Common myeloid progenitor, CD34-positive (primary cell): ENCODE data around the gene ATXN1.

Experiments used
- CTCF ChIA-PET: fragments of 350-600 bp; sonication (Branson Sonifier 250); formaldehyde crosslinking; loops from one replicate; lab custom pipeline; 2021; ENCODE audit warnings: antibody characterized with exemption; lab: Charles Lee
- POLR2A ChIA-PET: fragments of 350-600 bp; sonication (Branson Sonifier 250); formaldehyde crosslinking; loops from one replicate; lab custom pipeline; 2021; ENCODE audit warnings: antibody characterized with exemption; lab: Charles Lee
- DNase-seq, 3 donors: peaks; one replicate each; pipeline versions ENCODE4 v3.0.0 to v3.0.0-alpha.2; 2013
- H3K27ac ChIP-seq, 2 experiments: 1 replicate in 1 of 2; 2 replicates in 1 of 2; pipeline ENCODE4 v1.7.0; 2013; ENCODE audit warnings: inconsistent platforms in 2 of 2, low read length in 2 of 2, mild to moderate bottlenecking in 2 of 2, low read depth in 1 of 2, moderate library complexity in 1 of 2; ENCODE audit not compliant: severe bottlenecking in 2 of 2, insufficient read depth in 1 of 2, poor library complexity in 1 of 2
- H3K27me3 ChIP-seq, 5 experiments: replicated peaks in 2 of 5; 1 replicate in 3 of 5; 2 replicates in 2 of 5; pipeline versions ENCODE4 v1.6.1 to v1.7.0; 2013; ENCODE audit warnings: low read length in 4 of 5, mild to moderate bottlenecking in 2 of 5, moderate library complexity in 2 of 5, inconsistent platforms in 1 of 5; ENCODE audit not compliant: insufficient read depth in 5 of 5, control insufficient read depth in 4 of 5
- H3K36me3 ChIP-seq, 4 experiments: 1 replicate in 2 of 4; 2 replicates in 2 of 4; pipeline versions ENCODE4 v1.6.1 to v1.7.0; 2013; ENCODE audit warnings: low read length in 3 of 4, control low read depth in 1 of 4, mild to moderate bottlenecking in 1 of 4; ENCODE audit not compliant: control insufficient read depth in 4 of 4, insufficient read depth in 4 of 4
- H3K4me1 ChIP-seq, 4 experiments: 1 replicate in 3 of 4; 2 replicates in 1 of 4; pipeline versions ENCODE4 v1.6.1 to v1.7.1; 2013; ENCODE audit warnings: low read length in 3 of 4, mild to moderate bottlenecking in 3 of 4, control low read depth in 1 of 4, inconsistent platforms in 1 of 4, moderate library complexity in 1 of 4; ENCODE audit not compliant: control insufficient read depth in 4 of 4, insufficient read depth in 4 of 4; ENCODE audit errors: control extremely low read depth in 1 of 4
- H3K4me3 ChIP-seq, 7 experiments: 1 replicate in 4 of 7; 2 replicates in 3 of 7; pipeline versions ENCODE4 v1.5.1 to v1.7.0; 2013; ENCODE audit warnings: mild to moderate bottlenecking in 7 of 7, low read length in 6 of 7, moderate library complexity in 6 of 7, inconsistent platforms in 2 of 7, low read depth in 2 of 7, control low read depth in 1 of 7; ENCODE audit not compliant: insufficient read depth in 4 of 7, control insufficient read depth in 1 of 7; ENCODE audit errors: extremely low read depth in 1 of 7
- H3K9me3 ChIP-seq, 5 experiments: 1 replicate in 4 of 5; 2 replicates in 1 of 5; pipeline versions ENCODE4 v1.6.1 to v1.7.1; 2013; ENCODE audit warnings: low read length in 4 of 5, mild to moderate bottlenecking in 2 of 5, inconsistent platforms in 1 of 5, low read depth in 1 of 5, moderate library complexity in 1 of 5; ENCODE audit not compliant: control insufficient read depth in 4 of 5, insufficient read depth in 2 of 5; ENCODE audit errors: control extremely low read depth in 1 of 5
- WGBS: methylation state at CpG from one replicate; pipeline ENCODE4 v1.1.5; 2013; ENCODE audit not compliant: insufficient coverage; 5-methylcytosine and 5-hydroxymethylcytosine counted together

ATXN1 gene

DNA sequence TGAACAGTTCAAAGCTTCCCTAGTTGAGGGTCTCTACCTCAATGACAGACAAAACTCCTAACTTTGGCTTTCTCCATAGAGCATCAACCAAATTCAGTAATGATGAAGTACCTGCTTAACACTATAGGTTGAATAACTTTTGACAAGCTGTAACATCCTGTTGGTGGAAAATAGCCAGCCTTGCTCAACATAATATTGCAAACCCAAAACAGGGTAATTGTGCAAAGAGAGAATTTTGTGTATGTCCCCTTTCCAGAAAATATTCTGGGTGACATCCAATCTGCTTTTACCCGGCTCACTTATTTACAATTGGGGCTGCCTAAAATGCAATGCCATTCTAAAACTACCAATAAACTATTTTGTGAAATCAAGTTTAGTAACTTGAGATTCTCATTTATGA, 72.8 kb downstream of the ATXN1 start:
- Histone ChIP-seq H3K27me3 (no peaks in the 10 kb centered on the region), H3K4me1 (peaks cover 24 to 53% (median 31%) of the 10 kb centered on the region in 4 experiments), H3K4me3 (no peak overlapping the region), H3K9me3 (no peaks in the 10 kb centered on the region), H3K27ac (no peak overlapping the region), H3K36me3 (peaks cover 0 to 5% (median 0%) of the 10 kb centered on the region in 4 experiments)
- DNase-seq: no peak
- ChIA-PET CTCF (interaction anchor here (0.9 to 2.8 kb wide), 4 partner anchors 11 to 75 kb away, joined by 3 to 13 read pairs (median 4); no protein-coding TSS in a partner anchor), POLR2A (interaction anchor here (0.5 kb wide), 1 partner anchor 25 kb away, joined by 3 read pairs; no protein-coding TSS in a partner anchor)
- WGBS: no CpG with 5 or more reads among the region's 1 CpG

DNA sequence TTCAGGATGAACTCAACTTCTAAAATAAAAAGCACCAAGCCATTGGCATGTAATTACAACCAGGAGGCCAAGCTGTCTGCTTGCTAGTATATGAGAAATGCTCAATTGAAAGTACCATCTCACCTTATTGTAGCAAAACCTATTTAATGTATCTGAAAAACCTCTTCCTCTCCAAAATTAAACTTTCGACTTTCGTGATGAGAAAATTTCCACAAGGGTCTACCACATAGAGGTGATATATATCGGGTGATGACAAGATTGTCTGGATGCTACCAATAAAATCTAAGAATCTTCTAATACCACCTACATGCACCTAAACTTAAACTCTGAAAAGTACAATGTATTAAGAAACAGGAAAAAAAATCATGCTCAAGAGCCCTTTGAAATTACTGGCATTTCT, 74.2 kb downstream of the ATXN1 start:
- Histone ChIP-seq H3K27me3 (no peaks in the 10 kb centered on the region), H3K4me3 (peak overlapping the region in 4 of 7 experiments; percentile 12 to 46 (median 27)), H3K36me3 (no peaks in the 10 kb centered on the region), H3K4me1 (peaks cover 32 to 59% (median 38%) of the 10 kb centered on the region in 4 experiments), H3K27ac (peak overlapping the region in 1 of 2 experiments; percentile 72), H3K9me3 (no peaks in the 10 kb centered on the region)
- ChIA-PET CTCF (interaction anchor here (2.8 kb wide), 1 partner anchor 12 kb away, joined by 13 read pairs; no protein-coding TSS in a partner anchor), POLR2A (no interaction called here)
- WGBS: no CpG with 5 or more reads among the region's 3 CpGs
- no peak for DNase-seq

DNA sequence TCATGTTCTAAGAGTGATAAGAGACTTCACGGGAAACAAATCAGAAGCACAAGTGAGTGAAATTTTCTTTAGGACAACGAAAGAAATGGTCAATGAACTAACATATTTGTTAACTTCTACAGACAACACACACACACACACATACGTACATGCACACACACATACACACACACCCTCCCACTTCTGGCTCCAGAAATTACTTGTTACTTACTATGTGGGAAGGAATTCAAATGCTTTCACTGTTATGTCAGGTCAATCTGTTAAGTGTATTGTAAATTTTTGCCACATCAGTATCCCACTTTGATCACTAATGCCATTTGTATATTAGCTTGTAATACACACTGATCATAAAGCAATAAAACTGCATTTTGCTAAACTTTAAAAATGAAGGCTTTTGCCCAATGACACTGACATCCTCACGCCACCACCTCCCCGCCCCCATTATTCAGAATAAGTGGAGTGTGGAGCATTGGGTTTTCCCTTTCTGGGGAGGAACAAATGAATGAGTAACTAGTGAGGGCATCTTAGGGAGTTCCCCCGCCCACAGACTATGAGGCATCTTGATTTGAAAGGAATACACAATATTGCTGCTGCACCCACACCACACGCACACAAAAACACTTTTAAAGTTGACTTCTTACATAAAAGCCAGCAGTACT, 76.2 kb downstream of the ATXN1 start:
- H3K27ac ChIP-seq: peak overlapping the region in 1 of 2 experiments; percentile 36
- H3K9me3 ChIP-seq: no peaks in the 10 kb centered on the region
- no peak overlapping the region for H3K4me3 ChIP-seq
- no peaks in the 10 kb centered on the region for H3K27me3 ChIP-seq
- ChIA-PET POLR2A (interaction anchor here (0.6 kb wide), 1 partner anchor 14 kb away, joined by 3 read pairs; no protein-coding TSS in a partner anchor), CTCF (interaction anchor here (0.9 kb wide), 1 partner anchor 77 kb away, joined by 3 read pairs; no protein-coding TSS in a partner anchor)
- peaks cover 0 to 4% (median 0%) of the 10 kb centered on the region in 4 experiments for H3K36me3 ChIP-seq
- peaks cover 32 to 54% (median 38%) of the 10 kb centered on the region in 4 experiments for H3K4me1 ChIP-seq
- peak in 2 of 3 donors; percentile 65 to 72 for DNase-seq
- WGBS: no CpG with 5 or more reads among the region's 7 CpGs

DNA sequence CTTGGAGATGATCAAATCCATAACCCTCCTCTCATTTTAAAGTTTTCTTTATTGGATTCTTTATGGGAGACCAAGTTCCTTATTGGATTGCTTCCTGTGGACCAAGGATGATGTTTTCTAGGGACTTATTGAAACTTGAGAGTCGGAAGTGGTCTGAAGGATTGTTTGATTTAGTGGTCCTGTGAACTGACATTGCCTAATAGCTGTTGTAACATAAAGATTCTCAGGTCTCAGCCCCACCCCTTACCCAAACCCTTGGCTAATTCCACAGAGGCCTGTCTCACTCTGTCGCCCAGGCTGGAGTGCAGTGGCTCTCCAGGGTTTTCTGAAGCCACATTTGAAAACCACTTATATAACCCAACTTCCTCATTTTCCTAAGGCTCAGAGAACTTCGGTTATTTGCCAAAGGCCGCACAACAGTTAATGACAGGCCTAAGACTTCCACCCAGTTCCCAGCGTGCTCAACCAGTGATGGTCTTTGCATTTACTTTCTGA, 77.0 kb downstream of the ATXN1 start:
- peak; percentile 79 to 92 (median 89) for DNase-seq
- Histone ChIP-seq H3K4me1 (peaks cover 32 to 52% (median 38%) of the 10 kb centered on the region in 4 experiments), H3K27ac (peak overlapping the region; percentile 36 to 51), H3K27me3 (no peaks in the 10 kb centered on the region), H3K9me3 (no peaks in the 10 kb centered on the region), H3K4me3 (no peak overlapping the region), H3K36me3 (peaks cover 0 to 4% (median 0%) of the 10 kb centered on the region in 4 experiments)
- CTCF ChIA-PET: interaction anchor here (0.7 to 1.3 kb wide), 2 partner anchors 16 to 19 kb away, joined by 3 to 4 read pairs; no protein-coding TSS in a partner anchor
- WGBS: 7% methylated on average over 3 of the region's 5 CpGs
- POLR2A ChIA-PET: interaction anchor here (0.6 kb wide), 1 partner anchor 13 kb away, joined by 3 read pairs; no protein-coding TSS in a partner anchor

DNA sequence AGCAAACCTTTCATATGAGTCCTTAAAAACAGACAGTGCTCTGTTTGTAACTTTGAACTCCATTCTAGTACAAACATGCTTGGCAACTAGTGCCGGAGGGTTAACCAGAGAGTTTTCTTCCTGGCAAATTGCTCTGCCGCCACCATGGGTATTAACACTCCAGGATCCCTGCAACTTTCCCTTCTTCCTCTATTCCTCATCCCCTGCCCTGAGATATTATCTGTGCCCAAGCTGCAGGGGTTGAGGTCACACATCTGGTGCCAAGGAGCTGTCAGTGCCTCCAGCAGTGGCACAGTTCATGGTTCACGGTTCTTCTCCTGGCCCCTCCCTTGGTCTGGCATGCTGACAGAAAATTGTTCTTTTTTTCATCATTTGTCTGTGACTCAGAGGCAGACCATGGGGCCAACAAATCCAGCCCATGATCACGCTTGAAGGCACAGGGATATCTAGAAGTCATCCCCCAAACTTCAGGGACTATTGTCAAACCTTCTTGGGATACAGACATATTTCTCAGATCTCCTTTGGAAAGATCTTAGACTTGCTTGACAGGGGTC, 77.5 kb downstream of the ATXN1 start:
- ChIA-PET CTCF (interaction anchor here (0.6 to 1.3 kb wide), 4 partner anchors 17 to 81 kb away, joined by 3 to 4 read pairs (median 3); no protein-coding TSS in a partner anchor), POLR2A (no interaction called here)
- H3K27me3 ChIP-seq: no peaks in the 10 kb centered on the region
- H3K4me3 ChIP-seq: peak overlapping the region in 2 of 7 experiments; percentile 14 to 20
- peak; percentile 60 to 88 (median 86) for DNase-seq
- no peaks in the 10 kb centered on the region for H3K9me3 ChIP-seq
- H3K4me1 ChIP-seq: peaks cover 32 to 52% (median 38%) of the 10 kb centered on the region in 4 experiments
- peak overlapping the region; percentile 36 to 51 for H3K27ac ChIP-seq
- H3K36me3 ChIP-seq: peaks cover 0 to 4% (median 0%) of the 10 kb centered on the region in 4 experiments
- 22% methylated on average over 4 of the region's 4 CpGs for WGBS

DNA sequence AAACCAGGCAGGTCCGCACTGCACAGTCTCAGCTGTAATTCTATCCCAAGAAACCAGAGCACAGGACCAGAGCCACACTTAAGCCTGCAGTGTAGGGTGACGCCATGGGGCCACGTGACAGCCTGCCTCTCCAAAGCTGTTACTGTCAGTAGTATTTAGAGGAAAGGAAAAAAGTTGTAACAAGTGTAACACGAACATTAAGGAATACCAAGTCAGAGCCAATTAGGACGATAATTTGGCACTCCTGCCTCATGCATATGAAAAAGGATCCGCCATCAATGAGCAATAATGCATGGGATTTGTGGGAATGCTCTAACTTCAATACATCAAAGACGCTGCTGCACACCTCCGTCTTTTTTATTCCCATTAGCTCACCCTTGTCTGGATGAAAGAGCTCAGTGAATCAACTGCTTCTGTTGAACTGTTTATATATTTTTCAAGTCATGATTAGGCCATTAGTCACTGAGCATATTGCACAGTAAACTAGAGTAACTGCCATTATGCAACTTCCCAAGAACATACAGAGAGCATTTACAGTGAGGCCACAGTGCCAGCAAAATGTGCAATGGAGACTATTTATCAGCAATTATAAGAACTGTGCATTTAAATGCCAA, 79.9 kb downstream of the ATXN1 start:
- Histone ChIP-seq H3K4me3 (no peak overlapping the region), H3K36me3 (peaks cover 0 to 4% (median 0%) of the 10 kb centered on the region in 4 experiments), H3K9me3 (no peaks in the 10 kb centered on the region), H3K27me3 (no peaks in the 10 kb centered on the region), H3K27ac (no peak overlapping the region), H3K4me1 (peaks cover 21 to 35% (median 26%) of the 10 kb centered on the region in 4 experiments)
- DNase-seq: peak in 2 of 3 donors; percentile 54 to 63
- ChIA-PET CTCF (interaction anchor here (1.2 to 1.9 kb wide), 3 partner anchors 14 to 31 kb away, joined by 3 to 6 read pairs (median 4); no protein-coding TSS in a partner anchor), POLR2A (interaction anchor here (0.9 kb wide), 1 partner anchor 26 kb away, joined by 3 read pairs; no protein-coding TSS in a partner anchor)
- WGBS: 99% methylated on average over 8 of the region's 8 CpGs
